SK-N-SH treated with all-trans-retinoic acid at 6 μM for 48 hours (cell line): ENCODE measurements around the gene PLA2G2F.

ENCODE experiments used
- BACH2 ChIP-seq: fragments of 250-450 bp; sonication (Bioruptor Pico); IDR thresholded peaks from 2 replicates; pipeline ENCODE4 v1.9.0; 2021; ENCODE audit warnings: mild to moderate bottlenecking, borderline replicate concordance
- CREB5 ChIP-seq: fragments of 250-450 bp; sonication (Bioruptor Pico); IDR thresholded peaks from 2 replicates; pipeline ENCODE4 v1.5.1; 2020; ENCODE audit warnings: low read depth, mild to moderate bottlenecking, moderate library complexity
- PPARA ChIP-seq: fragments of 250-450 bp; sonication (Bioruptor Pico); IDR thresholded peaks from 2 replicates; pipeline ENCODE4 v1.5.0; 2020; ENCODE audit warnings: mild to moderate bottlenecking, borderline replicate concordance
- TOX ChIP-seq: fragments of 250-450 bp; sonication (Bioruptor Pico); IDR thresholded peaks from 2 replicates; pipeline ENCODE4 v1.8.0; 2021; ENCODE audit warnings: mild to moderate bottlenecking, moderate library complexity, borderline replicate concordance
- ZFP30 ChIP-seq: fragments of 450-650 bp; formaldehyde crosslinking; IDR thresholded peaks from 2 replicates; pipeline ENCODE4 v1.5.0; 2022; ENCODE audit warnings: mild to moderate bottlenecking, moderate library complexity

- TF ChIP-seq ZFP30 (CRISPR knock-in tag) (no peak), PPARA (CRISPR knock-in tag) (no peak), BACH2 (CRISPR knock-in tag) (no peak), TOX (no peak), CREB5 (CRISPR knock-in tag) (no peak)
Observed at GRCh38 chr1:20160034-20160433, 20.9 kb downstream of the PLA2G2F start.
